Measurements from ENCODE around the gene HELZ. TPM values are rescaled to one million over a fixed set of nuclear protein-coding genes. Genes with fewer than 3 reads are reported as not detected.
A peak's percentile ranks its signal among the peaks of the same experiment; 100 is the strongest.

The HELZ gene
- polyA plus RNA-seq, 4 donors: 25.7 to 37.0 (median 30.7) TPM

- no peak for DNase-seq (ENCODE audit: low read depth in 4 of 4, low spot score in 3 of 4)
These were observed 6.0 kb downstream of the HELZ start for GRCh38 chr17:67238991-67239390.

GRCh38 chr17:67232441-67232840 lies 12.6 kb downstream of the HELZ start:
- DNase-seq (ENCODE audit: low read depth in 4 of 4, low spot score in 3 of 4): no peak

- DNase-seq (ENCODE audit: low read depth in 4 of 4, low spot score in 3 of 4): no peak
These were observed 15.7 kb downstream of the HELZ start for GRCh38 chr17:67229109-67229955.

- no peak for DNase-seq (ENCODE audit: low read depth in 4 of 4, low spot score in 3 of 4)
These were observed 17.5 kb downstream of the HELZ start for GRCh38 chr17:67227488-67227887.

GRCh38 chr17:67225316-67225715 lies 19.7 kb downstream of the HELZ start:
- no peak for DNase-seq (ENCODE audit: low read depth in 4 of 4, low spot score in 3 of 4)

- no peak for DNase-seq (ENCODE audit: low read depth in 4 of 4, low spot score in 3 of 4)
These were observed 20.3 kb downstream of the HELZ start for GRCh38 chr17:67224736-67225135.

- DNase-seq (ENCODE audit: low read depth in 4 of 4, low spot score in 3 of 4): no peak
These were observed 21.1 kb downstream of the HELZ start for GRCh38 chr17:67223924-67224323.

GRCh38 chr17:67221062-67221998 lies 23.7 kb downstream of the HELZ start:
- peak in 1 of 4 donors; percentile 13 for DNase-seq (ENCODE audit: low read depth in 4 of 4, low spot score in 3 of 4)

- DNase-seq (ENCODE audit: low read depth in 4 of 4, low spot score in 3 of 4): no peak
These were observed 26.5 kb downstream of the HELZ start for GRCh38 chr17:67218385-67218950.

GRCh38 chr17:67217446-67217845 lies 27.6 kb downstream of the HELZ start:
- DNase-seq (ENCODE audit: low read depth in 4 of 4, low spot score in 3 of 4): no peak

- DNase-seq (ENCODE audit: low read depth in 4 of 4, low spot score in 3 of 4): no peak
These were observed 28.2 kb downstream of the HELZ start for GRCh38 chr17:67216578-67217320.

- no peak for DNase-seq (ENCODE audit: low read depth in 4 of 4, low spot score in 3 of 4)
These were observed 29.0 kb downstream of the HELZ start for GRCh38 chr17:67215991-67216421.

GRCh38 chr17:67212714-67213417 lies 32.1 kb downstream of the HELZ start:
- DNase-seq (ENCODE audit: low read depth in 4 of 4, low spot score in 3 of 4): no peak

GRCh38 chr17:67212231-67212630 lies 32.8 kb downstream of the HELZ start:
- no peak for DNase-seq (ENCODE audit: low read depth in 4 of 4, low spot score in 3 of 4)

GRCh38 chr17:67211742-67212141 lies 33.3 kb downstream of the HELZ start:
- DNase-seq (ENCODE audit: low read depth in 4 of 4, low spot score in 3 of 4): no peak

GRCh38 chr17:67210915-67211314 lies 34.1 kb downstream of the HELZ start:
- no peak for DNase-seq (ENCODE audit: low read depth in 4 of 4, low spot score in 3 of 4)

GRCh38 chr17:67208232-67208631 lies 36.8 kb downstream of the HELZ start:
- no peak for DNase-seq (ENCODE audit: low read depth in 4 of 4, low spot score in 3 of 4)

GRCh38 chr17:67203818-67204217 lies 41.2 kb downstream of the HELZ start:
- no peak for DNase-seq (ENCODE audit: low read depth in 4 of 4, low spot score in 3 of 4)

- no peak for DNase-seq (ENCODE audit: low read depth in 4 of 4, low spot score in 3 of 4)
These were observed 42.5 kb downstream of the HELZ start for GRCh38 chr17:67202503-67202902.

All from right renal pelvis (tissue), 4 donors.